HG03196 (cell line): Measurements from ENCODE around the gene CLDN17.

Experiments
- ATAC-seq: cut with Tn5 transposase; IDR thresholded peaks from one replicate; pipeline ENCODE4 v1.9.1; 2021; ENCODE audit not compliant: unreplicated experiment

Gene CLDN17

DNA sequence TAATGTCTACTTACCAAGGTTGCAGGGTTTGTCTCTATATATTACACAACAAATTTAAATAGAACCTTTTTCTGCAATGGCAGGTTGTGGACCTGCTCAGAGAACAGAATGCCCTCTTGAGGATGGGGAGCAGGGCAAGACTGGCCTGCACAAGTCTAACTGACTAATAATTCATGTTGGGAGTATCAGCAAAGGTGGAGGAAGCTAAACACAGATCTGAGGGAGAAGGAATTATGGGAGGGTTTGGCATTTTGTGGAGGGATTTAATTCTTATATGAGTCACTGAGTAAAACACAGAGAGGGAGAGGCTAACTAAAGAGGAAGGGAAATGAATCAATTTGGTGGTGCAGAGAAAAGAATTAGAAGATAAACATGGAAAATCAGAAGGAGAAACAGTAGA is 40.0 kb downstream of the CLDN17 start:
- no peak for ATAC-seq

DNA sequence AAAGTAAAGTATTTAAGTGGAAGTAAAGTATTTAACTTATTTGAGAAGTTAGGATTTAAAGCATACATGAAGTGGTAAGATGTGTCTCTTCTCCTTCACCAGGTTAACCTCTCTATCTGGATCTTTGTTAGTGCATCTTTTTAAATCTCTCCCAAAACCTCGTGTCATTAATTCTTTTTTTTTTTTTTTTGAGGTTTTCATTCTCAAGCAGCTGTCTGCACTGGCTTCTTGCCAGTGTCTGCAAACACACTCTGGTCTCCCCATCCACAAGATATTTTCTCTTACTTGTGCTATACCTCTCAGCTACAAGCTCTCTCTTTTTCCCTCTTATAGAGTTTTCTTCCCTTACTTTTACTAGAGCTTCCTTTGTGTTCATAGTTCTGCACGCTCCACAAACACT is 49.0 kb downstream of the CLDN17 start:
- ATAC-seq = no peak

- no peak for ATAC-seq
Observed at GRCh38 chr21:30116479-30116878, 50.1 kb downstream of the CLDN17 start.
